Gastroesophageal sphincter (tissue), 3 donors: Measurements from ENCODE around the gene PDCL2.

Experiments
- POLR2A ChIP-seq, 2 donors: fragments of 450-650 bp; IDR thresholded peaks; one replicate each; pipeline ENCODE4 v1.6.1; 2017; ENCODE audit warnings: antibody characterized with exemption in 2 of 2, mild to moderate bottlenecking in 2 of 2, moderate library complexity in 1 of 2
- POLR2AphosphoS5 ChIP-seq: sonication (generic); formaldehyde crosslinking; IDR thresholded peaks from one replicate; pipeline ENCODE4 v1.6.1; 2017; ENCODE audit warnings: antibody characterized with exemption
- TF ChIP-seq, protein P1 (sequence below), 4 experiments: fragments of 200-600 bp in 2 of 4; fragments of 450-650 bp in 2 of 4; sonication (generic) in 1 of 4; IDR thresholded peaks; one replicate each; pipeline ENCODE4 v1.5.1; 2017 to 2019; ENCODE audit warnings: antibody characterized with exemption in 4 of 4, mild to moderate bottlenecking in 2 of 4, moderate library complexity in 2 of 4

DNA sequence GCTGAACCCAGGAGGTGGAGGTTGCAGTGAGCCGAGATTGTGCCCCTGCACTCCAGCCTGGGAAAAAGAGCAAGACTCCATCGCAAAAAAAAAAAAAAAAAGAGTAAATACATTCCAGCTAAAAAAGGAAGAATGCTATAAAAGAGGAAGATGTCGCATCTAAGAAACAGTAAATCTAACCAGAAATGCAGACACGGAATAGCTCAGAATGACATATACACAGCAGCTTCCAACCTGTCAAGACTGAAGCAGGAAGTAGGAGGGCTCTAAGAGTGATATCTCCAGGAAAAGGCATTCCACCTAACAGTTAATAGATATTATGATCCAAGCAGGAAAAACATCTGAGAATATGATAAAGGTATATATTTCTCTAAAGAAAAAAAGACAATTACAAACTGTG lies 61.4 kb downstream of the PDCL2 start:
- no peak for TF ChIP-seq POLR2AphosphoS5
- TF ChIP-seq, protein P1, sequence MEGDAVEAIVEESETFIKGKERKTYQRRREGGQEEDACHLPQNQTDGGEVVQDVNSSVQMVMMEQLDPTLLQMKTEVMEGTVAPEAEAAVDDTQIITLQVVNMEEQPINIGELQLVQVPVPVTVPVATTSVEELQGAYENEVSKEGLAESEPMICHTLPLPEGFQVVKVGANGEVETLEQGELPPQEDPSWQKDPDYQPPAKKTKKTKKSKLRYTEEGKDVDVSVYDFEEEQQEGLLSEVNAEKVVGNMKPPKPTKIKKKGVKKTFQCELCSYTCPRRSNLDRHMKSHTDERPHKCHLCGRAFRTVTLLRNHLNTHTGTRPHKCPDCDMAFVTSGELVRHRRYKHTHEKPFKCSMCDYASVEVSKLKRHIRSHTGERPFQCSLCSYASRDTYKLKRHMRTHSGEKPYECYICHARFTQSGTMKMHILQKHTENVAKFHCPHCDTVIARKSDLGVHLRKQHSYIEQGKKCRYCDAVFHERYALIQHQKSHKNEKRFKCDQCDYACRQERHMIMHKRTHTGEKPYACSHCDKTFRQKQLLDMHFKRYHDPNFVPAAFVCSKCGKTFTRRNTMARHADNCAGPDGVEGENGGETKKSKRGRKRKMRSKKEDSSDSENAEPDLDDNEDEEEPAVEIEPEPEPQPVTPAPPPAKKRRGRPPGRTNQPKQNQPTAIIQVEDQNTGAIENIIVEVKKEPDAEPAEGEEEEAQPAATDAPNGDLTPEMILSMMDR (IDR thresholded peaks at IDR 0.05), result no peak
- TF ChIP-seq POLR2A (IDR thresholded peaks at IDR 0.05), result no peak
